Ammon's horn (tissue), 1 donor: ENCODE measurements around the gene MAX.
"Not testable (repeated sequence)": the region's sequence is repeated elsewhere in the genome, so short reads cannot be mapped to it uniquely, and the experiment has no call there.

ENCODE experiments used
- DNase-seq: peaks from one replicate; pipeline ENCODE4 v3.0.0-alpha.2; 2016; ENCODE audit warnings: low spot score

MAX gene

DNA sequence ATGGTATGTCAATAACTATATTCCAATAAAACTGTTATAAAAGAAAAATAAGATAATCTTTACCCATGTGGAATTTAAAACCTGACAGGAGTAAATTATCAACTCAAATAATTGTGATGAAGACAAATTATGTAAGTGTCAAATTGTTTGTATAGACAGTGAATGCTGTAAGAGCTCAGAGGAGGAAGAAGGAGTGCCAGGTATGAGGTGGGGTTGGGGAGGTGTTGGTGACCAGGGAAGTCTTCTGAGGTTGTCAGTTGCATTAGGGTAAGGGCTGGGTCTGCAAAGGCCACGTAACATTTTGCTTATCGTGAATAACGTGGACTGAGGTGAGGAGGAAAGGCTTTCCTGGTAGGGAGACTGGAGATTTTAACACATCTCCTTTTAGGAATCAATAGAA, 2.5 kb upstream of the MAX start:
- DNase-seq = no peak

DNA sequence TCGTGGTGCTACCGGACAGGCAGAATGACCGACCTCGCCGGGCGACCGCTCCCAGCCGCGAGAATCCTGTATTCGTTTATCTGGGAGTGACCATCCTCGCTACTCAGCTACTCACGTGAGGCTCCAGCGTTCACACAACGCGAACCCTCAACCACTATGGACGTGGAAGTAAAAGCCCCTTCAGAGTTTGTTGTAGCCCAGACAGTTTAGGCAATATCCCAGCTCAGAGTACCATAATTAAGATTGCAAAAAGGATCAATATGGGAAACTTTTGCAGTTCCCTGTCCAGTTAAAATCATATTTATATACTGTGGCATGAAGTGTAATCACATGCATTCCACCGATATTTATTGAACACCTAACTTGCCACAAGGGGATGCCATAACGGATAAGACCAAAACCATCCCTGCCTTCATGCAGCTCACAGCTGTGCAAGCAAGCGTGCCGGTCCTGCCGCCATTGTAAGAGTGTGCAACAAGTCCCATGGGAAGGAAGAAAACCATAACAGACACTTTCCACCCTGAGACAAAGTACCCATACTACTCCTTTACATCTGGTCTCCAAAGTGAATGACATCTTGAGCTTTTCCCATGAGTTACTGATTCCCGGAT, 938 bp upstream of the MAX start:
- peak; percentile 14 for DNase-seq

DNA sequence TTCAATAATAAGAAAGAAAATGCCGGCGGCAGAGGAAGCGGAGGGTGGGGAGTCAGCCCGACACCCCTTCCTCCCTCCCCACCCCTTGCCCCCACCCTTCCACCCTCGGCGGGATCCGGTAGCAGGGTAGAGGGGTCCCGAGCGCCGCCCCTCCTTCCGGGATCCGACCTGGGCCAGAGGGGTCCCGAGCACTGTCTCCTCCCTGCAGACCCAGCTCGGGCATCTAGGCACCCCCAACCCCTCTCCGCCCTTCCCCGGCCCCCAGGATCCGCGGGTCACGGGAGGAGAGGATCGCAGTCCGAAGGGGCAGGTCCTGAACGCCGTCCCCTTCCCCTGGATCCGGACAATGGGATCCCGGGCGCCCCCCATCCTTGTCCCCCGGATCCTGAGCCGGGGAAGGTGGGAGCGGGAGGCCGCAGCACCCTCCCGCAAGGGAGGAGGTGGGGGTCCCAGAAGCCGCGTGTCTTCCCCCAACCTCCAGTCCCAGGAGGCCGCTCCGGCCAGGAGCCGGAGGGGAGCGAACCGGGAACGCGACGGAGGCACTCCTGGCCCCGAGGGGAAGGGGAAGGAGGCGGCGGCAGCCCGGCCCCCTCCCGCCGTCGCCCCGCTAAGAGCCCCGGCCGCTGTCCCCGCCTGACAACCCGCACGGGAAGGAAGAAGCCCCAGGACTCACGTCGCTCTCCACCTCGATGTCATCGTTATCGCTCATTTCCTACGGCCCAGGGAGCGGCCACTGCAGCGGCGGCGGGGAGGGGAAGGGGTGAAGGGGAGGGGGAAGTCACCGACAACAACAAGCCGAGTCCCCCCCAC, 481 bp downstream of the MAX start:
- DNase-seq = no peak

DNA sequence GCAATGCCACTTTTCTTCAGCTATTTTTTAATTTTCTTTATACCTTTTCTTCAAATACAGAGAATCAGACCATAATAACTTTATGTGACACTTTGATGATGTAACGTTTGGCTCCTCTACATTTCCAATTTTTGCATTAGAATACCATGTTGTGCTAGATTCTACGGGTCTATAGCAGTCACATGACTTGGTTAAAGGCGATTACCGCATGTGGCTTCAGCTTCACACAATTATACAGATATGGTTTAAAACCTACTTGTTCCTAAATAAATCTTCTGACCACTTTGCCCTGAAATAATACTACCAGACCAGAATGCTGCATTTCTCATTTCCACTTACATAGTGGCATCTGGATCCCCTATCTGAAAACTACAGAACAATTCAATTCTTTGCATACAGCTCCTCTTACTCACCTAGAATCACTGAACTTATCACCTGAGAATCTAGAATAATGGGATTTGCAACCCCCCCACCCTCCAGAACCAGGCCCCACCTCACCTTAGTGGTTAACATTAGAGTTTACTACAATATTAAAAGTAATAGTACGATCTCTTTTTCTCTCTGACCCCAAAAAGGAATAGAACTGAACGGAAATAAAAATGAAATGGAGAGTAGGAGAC, 1.3 kb downstream of the MAX start:
- DNase-seq = no peak

DNA sequence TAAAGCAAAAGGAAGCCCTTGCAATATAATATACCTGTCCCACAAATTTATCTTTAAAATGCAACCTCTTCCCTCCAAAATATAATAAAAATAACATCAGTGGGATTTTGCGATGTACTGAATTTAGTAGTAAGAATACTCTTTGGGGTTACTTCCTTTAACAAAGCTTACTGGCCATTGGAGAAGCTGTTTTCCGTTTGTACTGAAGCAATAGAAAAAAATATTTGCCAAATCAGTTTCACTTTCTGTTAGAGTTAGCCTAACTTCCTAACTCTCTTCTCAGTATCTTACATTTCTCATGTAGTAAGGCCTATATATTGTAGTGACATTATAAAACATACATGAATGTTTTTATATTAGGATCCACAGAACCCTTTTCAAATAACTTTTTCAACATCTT, 3.7 kb downstream of the MAX start:
- DNase-seq = peak; percentile 25

DNA sequence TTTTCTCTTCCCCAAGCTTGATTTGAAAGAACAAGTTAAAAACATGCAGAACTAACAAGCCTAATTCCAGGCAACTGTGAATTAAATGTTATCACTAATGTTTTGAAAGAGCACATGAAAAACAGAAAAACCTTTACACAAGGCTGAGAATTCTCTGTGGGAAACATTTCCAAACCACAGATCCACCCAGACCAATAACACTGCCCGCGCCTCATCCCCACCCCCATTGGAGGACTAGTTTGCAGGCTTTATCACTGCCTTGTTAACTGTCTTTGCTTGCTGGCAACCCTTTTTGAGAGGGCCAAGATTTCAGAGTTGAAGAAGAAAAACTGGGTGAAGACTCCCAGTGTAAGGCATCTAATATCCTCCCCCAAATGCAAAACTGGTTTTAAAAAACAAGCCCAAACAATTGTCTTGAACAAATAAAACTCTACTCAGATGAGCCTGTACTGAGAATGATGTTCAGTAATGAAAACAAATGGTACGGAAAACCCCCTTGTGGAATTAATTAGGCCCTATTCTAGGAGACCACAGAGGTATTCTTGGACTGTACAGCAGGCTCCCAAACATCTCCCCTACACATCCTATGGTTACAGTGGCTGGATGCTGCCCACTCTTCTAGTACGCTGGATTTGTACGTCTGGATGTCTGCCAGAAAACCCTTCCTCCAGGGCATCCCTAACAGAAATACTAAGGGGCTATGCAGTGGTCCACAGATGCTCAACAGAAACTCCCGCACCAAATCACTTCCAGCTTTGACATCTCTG, 5.8 kb downstream of the MAX start:
- DNase-seq = no peak

DNA sequence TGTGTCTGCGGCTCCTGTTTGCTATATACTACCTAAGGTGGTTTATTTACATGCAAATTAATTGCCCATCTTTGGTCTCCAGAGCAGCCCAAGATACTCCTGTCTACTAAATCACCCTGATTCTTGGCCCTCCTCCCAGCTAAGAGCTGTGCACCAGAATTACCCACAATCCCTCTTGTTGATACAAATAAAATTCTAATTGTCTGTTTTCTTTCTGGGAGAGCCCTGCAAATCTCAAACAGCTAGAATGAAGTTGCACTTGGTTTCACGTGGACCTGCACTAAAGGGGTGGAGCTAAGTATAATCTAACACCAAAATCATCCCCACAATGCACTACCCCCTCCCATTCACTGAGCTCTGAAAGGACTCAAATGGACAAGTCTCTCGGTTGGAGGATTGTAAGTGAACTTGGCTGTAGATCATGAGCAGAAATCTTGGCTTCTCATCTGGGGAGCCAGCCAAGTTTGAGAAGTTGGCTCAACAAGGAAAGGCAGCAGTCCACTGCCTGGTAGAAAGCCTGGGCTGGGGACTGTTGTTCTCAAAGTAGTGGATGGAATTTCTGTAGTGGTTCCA, 6.6 kb downstream of the MAX start:
- peak; percentile 79 for DNase-seq

DNA sequence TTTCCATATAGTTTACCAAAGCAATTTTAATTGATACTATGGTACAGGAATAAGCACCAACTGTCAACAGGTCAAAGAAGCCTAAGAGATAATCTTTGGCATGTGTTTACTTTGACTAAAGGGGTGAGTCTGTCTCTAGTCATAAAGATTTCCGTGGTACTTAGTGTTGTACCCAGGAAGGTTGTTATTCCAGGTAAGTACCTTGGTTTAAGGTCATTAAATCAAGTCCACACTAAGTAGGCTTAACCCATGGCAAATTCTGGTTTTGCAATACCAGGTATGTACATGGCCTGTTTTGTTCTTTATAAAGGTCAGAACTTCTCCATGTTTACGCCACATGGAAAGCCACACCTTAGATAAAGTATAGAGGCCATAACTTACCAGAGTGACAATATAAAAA, 10.0 kb downstream of the MAX start:
- DNase-seq = no peak

DNA sequence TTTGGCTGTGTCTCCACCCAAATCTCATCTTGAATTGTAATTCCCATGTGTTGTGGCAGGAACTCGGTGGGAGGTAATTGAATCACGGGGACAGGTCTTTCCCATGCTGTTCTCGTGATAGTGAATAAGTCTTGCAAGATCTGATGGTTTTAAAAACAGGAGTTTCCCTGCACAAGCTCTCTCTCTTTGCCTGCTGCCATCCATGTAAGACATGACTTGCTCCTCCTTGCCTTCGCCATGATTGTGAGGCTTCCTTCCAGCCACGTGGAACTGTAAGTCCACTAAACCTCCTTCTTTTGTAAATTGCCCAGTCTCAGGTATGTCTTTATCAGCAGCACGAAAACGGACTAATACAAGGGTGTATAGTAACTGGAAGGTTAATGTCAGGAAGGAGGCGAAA, 14.5 kb downstream of the MAX start:
- not testable (repeated sequence) for DNase-seq

DNA sequence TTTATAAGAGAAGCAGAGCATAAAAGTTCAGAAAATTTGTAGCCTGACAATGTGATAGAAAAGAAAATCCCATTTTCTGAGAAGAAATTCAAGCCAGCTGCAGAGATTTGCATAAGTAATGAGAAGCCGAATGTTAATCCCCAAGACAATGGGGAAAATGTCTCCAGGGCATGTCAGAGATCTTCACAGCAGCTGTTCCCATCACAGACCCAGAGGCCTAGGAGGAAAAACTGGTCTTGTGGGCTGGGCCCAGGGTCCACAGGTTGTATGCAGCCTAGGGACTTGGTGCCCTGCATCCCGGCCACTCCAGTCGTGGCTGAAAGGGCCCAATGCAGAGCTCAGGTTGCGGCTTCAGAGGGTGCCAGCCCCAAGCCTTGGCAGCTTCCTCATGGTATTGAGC, 15.6 kb downstream of the MAX start:
- DNase-seq = not testable (repeated sequence)

DNA sequence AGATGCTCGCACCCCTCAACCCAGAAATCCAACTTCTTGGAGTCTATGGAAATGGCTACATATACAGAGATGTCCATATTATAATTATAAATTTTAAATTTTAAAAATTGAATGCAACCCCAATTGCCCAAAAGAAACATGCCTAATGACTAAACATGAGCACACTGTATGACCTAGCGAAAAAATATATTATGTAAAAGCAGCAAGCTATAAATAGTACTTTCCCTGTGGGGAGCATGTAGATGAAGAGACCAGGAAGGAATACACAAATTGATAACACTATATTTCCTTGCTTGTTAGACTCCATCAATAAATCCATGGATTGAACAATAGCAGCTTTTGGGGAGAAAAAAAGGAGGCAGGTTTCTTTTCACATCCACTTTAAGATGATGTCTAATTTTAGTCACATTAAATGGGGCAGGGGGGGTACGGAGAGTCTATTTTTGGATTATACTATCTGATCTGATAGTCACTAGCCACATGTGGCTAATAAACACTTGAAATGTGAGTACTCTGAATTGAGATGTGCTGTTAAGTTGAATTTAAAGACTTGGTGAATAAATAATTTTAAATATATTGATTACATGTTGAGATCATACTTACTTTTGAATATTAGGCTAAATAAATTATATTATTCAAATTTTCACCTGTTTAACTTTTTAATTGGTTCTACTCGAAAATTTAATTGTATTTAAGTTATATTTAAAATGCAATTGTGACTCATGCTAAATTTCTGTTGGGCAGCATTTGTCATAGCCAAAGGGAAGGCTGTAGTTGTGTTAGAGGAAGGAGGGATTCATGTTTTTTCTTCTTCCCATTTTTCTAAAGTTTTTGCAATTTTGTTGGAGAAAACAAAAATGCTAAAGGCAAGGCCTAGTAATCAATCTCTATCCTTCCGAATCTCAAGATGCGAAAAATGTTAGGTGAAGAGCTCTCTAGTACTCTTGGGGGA, 17.5 kb downstream of the MAX start:
- DNase-seq = no peak

DNA sequence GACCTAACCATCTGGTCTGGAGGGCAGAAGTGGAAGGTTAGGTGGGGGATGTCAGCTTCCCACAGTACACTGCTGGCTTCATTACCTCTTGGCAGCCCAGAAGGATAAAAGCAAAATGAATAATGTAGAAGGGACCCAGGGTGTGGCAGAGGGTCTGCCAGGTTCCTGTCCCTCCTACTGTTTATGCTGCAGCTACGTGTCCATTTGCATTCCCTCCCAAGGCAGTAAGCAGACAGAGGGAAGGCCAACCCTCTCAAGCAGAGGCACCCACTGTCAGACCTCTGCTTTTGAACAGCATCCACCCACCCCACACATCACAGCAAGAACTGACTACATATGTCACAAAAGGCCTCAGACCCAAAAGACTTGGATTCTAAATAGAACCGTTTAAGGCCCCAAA, 19.4 kb downstream of the MAX start:
- DNase-seq = no peak

DNA sequence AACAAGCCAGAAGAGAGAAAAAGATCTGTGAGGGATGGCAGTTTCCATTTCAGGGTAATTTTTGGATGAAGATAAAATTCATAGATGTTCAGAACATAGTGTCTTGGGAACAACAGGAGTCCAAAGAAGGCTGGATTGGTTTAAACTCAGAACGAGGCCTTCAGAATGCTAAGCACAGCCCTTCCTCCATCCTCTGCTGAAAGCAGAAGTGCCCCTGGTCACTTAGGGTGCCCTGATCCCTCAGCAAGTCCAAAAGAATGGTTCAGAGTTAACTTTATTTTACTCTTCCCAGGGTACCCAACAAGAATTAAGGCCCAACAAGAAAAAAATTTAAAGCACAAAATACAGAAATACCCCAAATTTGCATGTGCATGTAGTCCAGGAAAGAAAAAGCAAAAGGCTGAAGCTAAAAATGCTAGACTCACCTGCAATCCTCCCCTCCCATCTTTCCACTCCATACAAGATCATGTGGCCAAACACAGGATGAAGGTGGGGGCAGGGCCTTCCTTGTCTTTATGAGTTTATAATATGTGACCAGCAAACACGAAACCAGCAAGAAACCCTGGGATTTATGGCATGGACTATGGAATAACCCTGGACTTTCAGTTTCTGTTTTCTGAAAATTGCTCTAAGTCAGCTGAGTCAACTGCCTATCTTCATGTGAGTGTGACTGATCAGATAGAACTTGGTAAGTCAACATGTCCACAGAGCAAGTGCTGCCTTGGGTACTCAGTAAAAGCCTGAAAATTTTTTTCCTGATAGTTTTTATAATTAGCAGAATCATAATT, 21.2 kb downstream of the MAX start:
- DNase-seq = no peak

DNA sequence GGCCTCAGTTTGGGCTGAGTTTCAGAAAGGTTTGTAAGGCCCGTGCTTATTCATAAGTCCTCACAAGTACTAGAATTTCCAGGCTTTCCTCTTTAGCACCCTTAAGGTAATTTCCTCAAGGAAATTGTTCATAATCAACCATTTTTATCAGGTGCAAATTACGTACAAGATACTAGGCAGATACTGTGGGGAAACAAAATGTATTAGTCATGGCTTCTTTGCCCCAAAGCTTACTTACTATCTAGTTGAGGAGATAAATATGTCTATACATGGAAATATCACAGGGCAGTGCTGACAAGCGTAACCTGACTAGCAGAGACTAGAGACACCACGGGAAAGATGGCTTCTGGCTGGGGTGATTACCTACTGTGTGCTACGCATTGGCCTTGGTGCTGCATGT, 22.5 kb downstream of the MAX start:
- DNase-seq = no peak

DNA sequence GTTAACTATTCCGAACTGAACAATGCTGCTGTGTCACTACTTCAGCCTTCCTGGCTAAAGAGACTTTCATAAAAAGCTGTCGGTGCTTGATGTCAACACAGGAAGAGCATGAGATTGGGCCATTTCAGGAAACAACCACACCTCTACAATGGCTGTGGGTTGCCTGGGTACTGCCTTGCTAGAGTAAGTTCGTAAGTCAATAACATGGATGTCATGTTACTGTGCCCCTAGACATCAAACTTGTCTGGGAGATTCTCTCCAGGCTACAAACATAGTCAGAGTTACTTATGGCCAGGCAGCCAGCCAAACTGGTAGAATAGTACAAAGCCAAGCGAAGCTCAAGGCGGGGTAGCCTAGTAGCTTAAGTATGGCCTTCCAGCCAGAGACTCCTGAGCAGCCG, 23.1 kb downstream of the MAX start:
- no peak for DNase-seq

DNA sequence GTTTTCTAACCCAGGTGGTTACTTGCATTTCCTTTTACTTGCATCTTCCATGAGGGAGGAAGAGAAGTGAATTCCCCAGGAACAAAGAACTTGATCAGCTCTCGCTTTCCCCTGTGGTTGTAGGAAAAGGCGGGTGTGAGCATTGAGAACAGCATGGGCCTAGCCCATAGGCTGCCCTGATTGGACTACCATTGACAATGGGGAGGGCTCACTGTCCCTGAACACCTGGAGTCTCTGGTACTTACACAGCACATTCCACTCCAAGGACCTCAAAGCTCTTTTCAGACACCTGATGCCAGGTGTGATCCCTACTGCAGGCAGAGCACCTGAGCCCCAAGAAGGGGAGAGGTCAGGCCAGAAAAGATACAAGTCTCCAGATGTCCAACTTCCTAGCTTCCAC, 25.0 kb downstream of the MAX start:
- DNase-seq = no peak

DNA sequence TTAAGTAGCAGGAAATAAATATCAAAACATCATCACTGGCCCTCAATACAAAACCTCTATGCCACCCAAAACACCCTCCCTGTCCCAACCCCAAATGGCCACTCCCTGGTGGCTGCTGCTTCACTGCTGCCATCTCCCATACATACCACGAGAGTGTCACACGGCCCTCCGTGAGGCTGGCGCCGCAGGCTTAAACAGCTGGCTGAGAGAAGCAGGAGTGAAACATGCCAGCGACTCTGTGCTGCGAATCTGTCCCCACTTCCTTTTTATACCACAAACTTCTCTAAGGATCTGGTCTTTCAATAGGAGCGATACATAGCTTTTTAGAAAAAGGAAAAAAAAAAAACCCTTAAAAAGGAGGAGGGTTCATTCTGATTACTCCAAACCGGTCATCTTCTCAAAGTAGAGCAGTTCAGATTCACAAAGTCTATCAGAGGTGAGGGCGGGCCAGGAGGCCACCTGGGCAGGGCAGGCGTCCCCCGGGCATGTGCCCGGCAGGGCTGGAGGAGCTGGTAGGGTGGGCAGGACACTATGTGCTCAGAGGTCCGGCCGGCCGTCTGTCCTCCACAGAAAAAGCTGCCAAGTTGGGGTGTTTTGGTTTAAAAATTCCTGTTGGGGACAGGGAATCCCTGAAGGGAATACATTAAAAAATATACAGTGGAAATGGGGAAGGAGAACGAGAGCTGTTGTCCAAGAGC, 26.5 kb downstream of the MAX start:
- DNase-seq = no peak

DNA sequence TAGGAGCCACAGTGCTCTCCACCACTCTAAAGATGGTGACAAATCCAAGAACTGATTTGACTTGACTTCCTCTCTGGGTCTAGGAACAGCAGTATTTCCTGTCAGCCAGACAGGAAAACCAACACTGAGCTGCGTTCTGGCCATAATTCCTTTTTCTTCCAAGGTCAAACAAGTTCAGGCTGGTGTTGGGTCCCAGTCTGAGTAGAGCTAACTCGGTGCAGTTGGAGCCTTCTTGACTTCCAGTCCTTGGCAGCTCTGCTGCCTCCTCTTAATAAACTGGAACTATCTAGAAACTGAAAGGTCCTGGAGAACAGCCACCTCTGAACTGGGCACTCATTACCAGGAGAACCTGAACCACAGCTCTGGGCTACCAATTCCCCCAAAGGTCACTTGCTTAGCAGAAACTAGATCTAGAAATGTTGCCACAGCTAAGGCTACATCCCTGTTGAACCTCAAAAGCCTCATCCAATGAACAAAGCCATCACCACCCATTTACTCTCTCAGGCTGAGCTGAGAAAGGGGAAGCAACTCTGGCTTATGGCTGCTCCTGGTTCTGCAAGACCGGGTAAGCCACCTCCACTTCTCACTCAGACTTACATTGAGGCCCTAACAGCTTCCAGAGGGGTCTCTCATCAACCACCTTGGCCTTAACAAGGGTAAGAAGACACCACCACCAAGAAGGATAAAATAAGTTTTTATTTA, 27.7 kb downstream of the MAX start:
- no peak for DNase-seq

DNA sequence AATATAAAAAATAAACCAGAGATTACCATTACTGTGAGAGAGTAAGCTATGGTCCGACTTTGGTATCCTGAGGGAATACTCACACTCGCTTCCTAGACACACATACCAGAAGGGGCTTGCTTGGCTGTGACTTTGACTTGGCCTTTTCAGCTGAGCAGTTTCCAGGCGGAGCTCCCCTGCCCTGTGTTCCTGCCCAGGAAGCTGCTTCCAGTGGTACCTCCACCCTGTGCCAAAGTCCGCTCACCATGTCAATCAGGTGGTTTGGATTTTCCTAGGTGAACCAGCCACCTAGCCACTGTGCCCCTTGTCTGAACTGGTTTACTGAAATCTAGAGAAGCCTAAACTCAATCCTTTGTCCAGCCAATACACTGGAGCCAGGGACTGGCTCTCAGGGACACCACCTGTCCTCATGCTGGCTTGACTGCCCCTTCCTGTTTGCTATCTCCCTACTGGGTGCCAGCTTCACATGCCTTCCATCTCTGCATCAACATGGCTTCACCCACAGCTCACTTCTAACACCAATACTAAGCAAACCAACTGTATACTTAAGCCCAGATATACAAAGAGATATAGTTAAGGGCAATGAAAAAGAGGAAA, 28.6 kb downstream of the MAX start:
- DNase-seq = no peak
